Measurements from ENCODE around the gene TUBA1C. TPM values are rescaled to one million over a fixed set of nuclear protein-coding genes. Genes with fewer than 3 reads are reported as not detected.
"Not testable (repeated sequence)": the region's sequence is repeated elsewhere in the genome, so short reads cannot be mapped to it uniquely, and the experiment has no call there.

The TUBA1C gene
- total RNA-seq, 2 donors from 2014 or later: 81.9 to 85.6 TPM

GRCh38 chr12:49260166-49260565, 4.7 kb upstream of the TUBA1C start:
- no peaks in the 10 kb centered on the region for H3K27me3 ChIP-seq (replicated peaks; ENCODE audit: insufficient read depth)
- no peak for DNase-seq (ENCODE audit: low spot score)

GRCh38 chr12:49260571-49261363, 4.1 kb upstream of the TUBA1C start:
- H3K27me3 ChIP-seq (replicated peaks; ENCODE audit: insufficient read depth): no peaks in the 10 kb centered on the region
- WGBS: 81% methylated on average over 11 of the region's 11 CpGs
- H3K36me3 ChIP-seq: no peaks in the 10 kb centered on the region
- no peaks in the 10 kb centered on the region for H3K4me1 ChIP-seq (replicated peaks)
- no peak overlapping the region for H3K4me3 ChIP-seq
- DNase-seq (ENCODE audit: low spot score): no peak
- TF ChIP-seq POLR2A (IDR thresholded peaks at IDR 0.05): no peak
- intact Hi-C loops (cut with DNase I): no loop called here
- H3K27ac ChIP-seq: no peak overlapping the region
- H3K9me3 ChIP-seq: no peaks in the 10 kb centered on the region

More at GRCh38 chr12:49260166-49260565, 4.7 kb upstream of the TUBA1C start:
- H3K9me3 ChIP-seq: no peaks in the 10 kb centered on the region
- no peaks in the 10 kb centered on the region for H3K36me3 ChIP-seq
- 20% methylated on average over 3 of the region's 3 CpGs for WGBS
- H3K4me3 ChIP-seq: no peak overlapping the region
- no peak overlapping the region for H3K27ac ChIP-seq
- intact Hi-C loops (cut with DNase I): no loop called here
- TF ChIP-seq POLR2AphosphoS5 (IDR thresholded peaks at IDR 0.05) (no peak), CTCF (IDR thresholded peaks at IDR 0.05) (no peak)
- H3K4me1 ChIP-seq (replicated peaks): no peaks in the 10 kb centered on the region

- H3K9me3 ChIP-seq: no peaks in the 10 kb centered on the region
- TF ChIP-seq CTCF (IDR thresholded peaks at IDR 0.05) (no peak), POLR2A (IDR thresholded peaks at IDR 0.05) (no peak), POLR2AphosphoS5 (IDR thresholded peaks at IDR 0.05) (no peak)
- intact Hi-C loops (cut with DNase I): no loop called here
- WGBS: 94% methylated on average over 2 of the region's 2 CpGs
- no peaks in the 10 kb centered on the region for H3K4me1 ChIP-seq (replicated peaks)
- no peaks in the 10 kb centered on the region for H3K36me3 ChIP-seq
- no peak overlapping the region for H3K4me3 ChIP-seq
- no peak for DNase-seq (ENCODE audit: low spot score)
- H3K27ac ChIP-seq: no peak overlapping the region
- no peaks in the 10 kb centered on the region for H3K27me3 ChIP-seq (replicated peaks; ENCODE audit: insufficient read depth)
Observed at GRCh38 chr12:49261721-49262120, 3.2 kb upstream of the TUBA1C start.

GRCh38 chr12:49263400-49263763, 1.5 kb upstream of the TUBA1C start:
- H3K4me3 ChIP-seq: no peak overlapping the region
- no peaks in the 10 kb centered on the region for H3K36me3 ChIP-seq
- H3K4me1 ChIP-seq (replicated peaks): no peaks in the 10 kb centered on the region
- no peaks in the 10 kb centered on the region for H3K27me3 ChIP-seq (replicated peaks; ENCODE audit: insufficient read depth)
- TF ChIP-seq CTCF (IDR thresholded peaks at IDR 0.05) (no peak), POLR2AphosphoS5 (IDR thresholded peaks at IDR 0.05) (no peak), POLR2A (IDR thresholded peaks at IDR 0.05) (no peak)
- H3K9me3 ChIP-seq: no peaks in the 10 kb centered on the region
- WGBS: 84% methylated on average over 5 of the region's 5 CpGs
- DNase-seq (ENCODE audit: low spot score): no peak
- no peak overlapping the region for H3K27ac ChIP-seq
- intact Hi-C loops (cut with DNase I): no loop called here

GRCh38 chr12:49264466-49264872, 413 bp upstream of the TUBA1C start:
- H3K4me1 ChIP-seq (replicated peaks): no peaks in the 10 kb centered on the region
- peak overlapping the region; percentile 67 to 81 for H3K4me3 ChIP-seq
- WGBS: 0% methylated on average over 13 of the region's 35 CpGs
- H3K9me3 ChIP-seq: no peaks in the 10 kb centered on the region
- no peaks in the 10 kb centered on the region for H3K27me3 ChIP-seq (replicated peaks; ENCODE audit: insufficient read depth)
- H3K36me3 ChIP-seq: peaks cover 0 to under 1% of the 10 kb centered on the region in 2 donors
- intact Hi-C loops (cut with DNase I): no loop called here
- TF ChIP-seq POLR2AphosphoS5 (IDR thresholded peaks at IDR 0.05) (no peak), POLR2A (IDR thresholded peaks at IDR 0.05) (peak; percentile 45), CTCF (IDR thresholded peaks at IDR 0.05) (peak in 2 of 4 experiments; percentile 11 to 24)
- peak overlapping the region; percentile 78 to 82 for H3K27ac ChIP-seq
- DNase-seq (ENCODE audit: low spot score): no peak

GRCh38 chr12:49269191-49269590, 4.3 kb downstream of the TUBA1C start:
- DNase-seq (ENCODE audit: low spot score); H3K9me3 ChIP-seq; H3K4me1 ChIP-seq (replicated peaks); H3K27ac ChIP-seq; H3K27me3 ChIP-seq (replicated peaks; ENCODE audit: insufficient read depth); H3K4me3 ChIP-seq; intact Hi-C loops (cut with DNase I): not testable (repeated sequence)
- WGBS: 75% methylated on average over 6 of the region's 6 CpGs
- H3K36me3 ChIP-seq: peaks cover 0 to 22% of the 10 kb centered on the region in 2 donors
